Glutamatergic neuron (in vitro differentiated cells): Measurements from ENCODE around the gene SOX10. TPM values are rescaled to one million over a fixed set of nuclear protein-coding genes. Genes with fewer than 3 reads are reported as not detected.

ENCODE experiments used
- DNase-seq: peaks from one replicate; pipeline ENCODE4 v3.0.0; 2022
- H3K27ac Mint-ChIP-seq: one replicate; pipeline ENCODE4 v1.8.0; 2020; ENCODE audit warnings: mild to moderate bottlenecking, mixed read lengths, inconsistent platforms; ENCODE audit not compliant: unreplicated experiment
- H3K27me3 Mint-ChIP-seq: one replicate; pipeline ENCODE4 v1.8.0; 2020; ENCODE audit warnings: mild to moderate bottlenecking, moderate library complexity, mixed read lengths, inconsistent platforms; ENCODE audit not compliant: unreplicated experiment
- H3K36me3 Mint-ChIP-seq: one replicate; pipeline ENCODE4 v1.8.0; 2020; ENCODE audit warnings: mild to moderate bottlenecking, mixed read lengths, inconsistent platforms; ENCODE audit not compliant: unreplicated experiment
- H3K4me1 Mint-ChIP-seq: one replicate; pipeline ENCODE4 v1.8.0; 2020; ENCODE audit warnings: mild to moderate bottlenecking, low read depth, mixed read lengths, inconsistent platforms; ENCODE audit not compliant: unreplicated experiment
- H3K4me3 Mint-ChIP-seq: one replicate; pipeline ENCODE4 v1.8.0; 2020; ENCODE audit warnings: mild to moderate bottlenecking, mixed read lengths, inconsistent platforms; ENCODE audit not compliant: unreplicated experiment
- H3K9me3 Mint-ChIP-seq: one replicate; pipeline ENCODE4 v1.8.0; 2020; ENCODE audit warnings: mild to moderate bottlenecking, moderate library complexity, mixed read lengths, inconsistent platforms; ENCODE audit not compliant: unreplicated experiment
- microRNA-seq: library from miRNA; unstranded; fragments of <30 nt; microRNA quantifications from one replicate; pipeline ENCODE4, GENCODE V29; 2020; ENCODE audit not compliant: unreplicated experiment
- total RNA-seq: library from RNA; stranded (reverse); fragmentation: NEBNext Ultra II Directional; extraction: Animal tissue kit (Norgen Biotek cat#: 25700); gene quantifications from one replicate; pipeline ENCODE4 v1.2.1, GENCODE V29; 2021; ENCODE audit not compliant: unreplicated experiment
- TF ChIP-seq, protein P1 (sequence below): fragments of 200-600 bp; sonication (generic); IDR thresholded peaks from one replicate; pipeline ENCODE4 v1.5.0; 2021; ENCODE audit not compliant: partially characterized antibody, unreplicated experiment

Gene SOX10
- total RNA-seq, 1 donor from 2014 or later = not detected

DNA sequence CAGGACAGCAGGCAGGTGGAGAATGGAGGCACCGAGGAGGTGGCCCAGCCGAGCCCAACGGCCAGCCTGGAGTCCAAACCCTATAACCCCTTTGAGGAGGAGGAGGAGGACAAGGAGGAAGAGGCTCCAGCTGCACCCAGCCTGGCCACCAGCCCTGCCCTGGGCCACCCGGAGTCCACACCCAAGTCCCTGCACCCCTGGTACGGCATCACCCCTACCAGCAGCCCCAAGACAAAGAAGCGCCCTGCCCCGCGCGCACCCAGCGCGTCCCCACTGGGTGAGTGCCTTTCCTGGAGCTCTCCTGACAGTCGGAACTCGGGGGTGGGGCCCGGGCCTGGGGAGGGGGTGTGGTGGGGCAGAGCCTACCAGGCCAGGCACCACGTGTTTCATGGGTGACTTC is 58.6 kb downstream of the SOX10 start:
- H3K27ac Mint-ChIP-seq = no peak overlapping the region
- peaks cover 4% of the 10 kb centered on the region for H3K9me3 Mint-ChIP-seq
- DNase-seq = no peak
- no peaks in the 10 kb centered on the region for H3K36me3 Mint-ChIP-seq
- TF ChIP-seq, protein P1, sequence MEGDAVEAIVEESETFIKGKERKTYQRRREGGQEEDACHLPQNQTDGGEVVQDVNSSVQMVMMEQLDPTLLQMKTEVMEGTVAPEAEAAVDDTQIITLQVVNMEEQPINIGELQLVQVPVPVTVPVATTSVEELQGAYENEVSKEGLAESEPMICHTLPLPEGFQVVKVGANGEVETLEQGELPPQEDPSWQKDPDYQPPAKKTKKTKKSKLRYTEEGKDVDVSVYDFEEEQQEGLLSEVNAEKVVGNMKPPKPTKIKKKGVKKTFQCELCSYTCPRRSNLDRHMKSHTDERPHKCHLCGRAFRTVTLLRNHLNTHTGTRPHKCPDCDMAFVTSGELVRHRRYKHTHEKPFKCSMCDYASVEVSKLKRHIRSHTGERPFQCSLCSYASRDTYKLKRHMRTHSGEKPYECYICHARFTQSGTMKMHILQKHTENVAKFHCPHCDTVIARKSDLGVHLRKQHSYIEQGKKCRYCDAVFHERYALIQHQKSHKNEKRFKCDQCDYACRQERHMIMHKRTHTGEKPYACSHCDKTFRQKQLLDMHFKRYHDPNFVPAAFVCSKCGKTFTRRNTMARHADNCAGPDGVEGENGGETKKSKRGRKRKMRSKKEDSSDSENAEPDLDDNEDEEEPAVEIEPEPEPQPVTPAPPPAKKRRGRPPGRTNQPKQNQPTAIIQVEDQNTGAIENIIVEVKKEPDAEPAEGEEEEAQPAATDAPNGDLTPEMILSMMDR = no peak
- no peak overlapping the region for H3K4me3 Mint-ChIP-seq
- H3K27me3 Mint-ChIP-seq = peaks cover 4% of the 10 kb centered on the region
- peaks cover 7% of the 10 kb centered on the region for H3K4me1 Mint-ChIP-seq

DNA sequence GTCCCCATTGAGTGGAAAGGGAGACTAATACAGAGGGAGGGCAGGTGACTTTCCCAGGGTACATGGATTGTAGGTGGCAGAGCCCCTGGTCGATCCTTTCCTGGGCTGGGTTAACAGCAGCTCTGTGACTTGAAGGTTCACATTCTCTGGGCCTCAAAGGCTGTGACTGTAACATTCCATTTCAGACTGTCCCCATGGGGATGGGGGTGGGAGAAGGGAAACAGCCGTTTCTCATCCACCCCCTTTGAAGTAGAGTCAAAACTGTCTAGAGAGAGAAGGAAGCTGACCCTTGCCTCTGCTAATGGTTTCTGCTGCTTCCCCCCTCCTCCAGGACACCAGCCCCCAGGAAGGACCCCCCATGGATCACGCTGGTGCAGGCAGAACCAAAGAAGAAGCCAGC is 59.0 kb downstream of the SOX10 start:
- Mint-ChIP-seq H3K27ac (no peak overlapping the region), H3K27me3 (peaks cover 4% of the 10 kb centered on the region), H3K9me3 (peaks cover 4% of the 10 kb centered on the region), H3K4me3 (no peak overlapping the region), H3K36me3 (no peaks in the 10 kb centered on the region), H3K4me1 (peaks cover 7% of the 10 kb centered on the region)
- DNase-seq = no peak
- TF ChIP-seq, protein P1 = no peak

DNA sequence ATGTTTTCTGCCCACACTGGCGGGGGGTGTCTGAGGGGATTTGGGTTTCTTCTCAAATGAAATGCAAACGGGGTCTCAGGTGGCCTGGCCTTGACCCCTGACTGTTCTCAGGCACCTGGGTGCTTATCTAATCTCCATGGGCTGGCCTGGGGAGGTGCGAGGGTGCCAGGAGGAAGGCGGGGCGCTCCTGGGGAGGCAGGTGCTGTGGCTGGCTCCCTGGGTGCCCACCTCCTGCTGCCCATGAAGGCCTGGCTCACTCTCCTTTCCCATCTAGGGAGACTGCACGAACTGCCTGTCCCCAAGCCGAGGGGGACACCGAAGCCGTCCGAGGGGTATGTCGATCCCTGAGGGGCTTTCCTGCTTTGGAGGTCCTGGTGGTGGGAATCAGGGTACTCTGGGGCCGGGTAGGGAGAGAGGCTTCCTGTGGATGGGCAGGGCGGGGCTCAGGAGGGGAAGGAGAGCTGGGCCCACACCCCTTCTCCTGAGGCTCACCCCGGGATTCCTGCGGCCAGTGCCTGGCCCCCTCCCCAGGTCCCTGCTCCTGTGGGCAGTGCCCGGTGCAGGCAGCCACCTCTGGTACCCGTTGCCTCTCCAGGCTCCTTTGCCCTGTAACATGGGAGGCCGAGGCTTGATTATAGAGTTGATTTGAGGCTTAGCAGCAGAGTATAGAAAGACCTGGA is 59.8 kb downstream of the SOX10 start:
- no peak overlapping the region for H3K27ac Mint-ChIP-seq
- H3K4me3 Mint-ChIP-seq = no peak overlapping the region
- no peaks in the 10 kb centered on the region for H3K36me3 Mint-ChIP-seq
- TF ChIP-seq, protein P1 = no peak
- peaks cover 4% of the 10 kb centered on the region for H3K9me3 Mint-ChIP-seq
- H3K4me1 Mint-ChIP-seq = peaks cover 6% of the 10 kb centered on the region
- no peak for DNase-seq
- H3K27me3 Mint-ChIP-seq = peaks cover 4% of the 10 kb centered on the region

DNA sequence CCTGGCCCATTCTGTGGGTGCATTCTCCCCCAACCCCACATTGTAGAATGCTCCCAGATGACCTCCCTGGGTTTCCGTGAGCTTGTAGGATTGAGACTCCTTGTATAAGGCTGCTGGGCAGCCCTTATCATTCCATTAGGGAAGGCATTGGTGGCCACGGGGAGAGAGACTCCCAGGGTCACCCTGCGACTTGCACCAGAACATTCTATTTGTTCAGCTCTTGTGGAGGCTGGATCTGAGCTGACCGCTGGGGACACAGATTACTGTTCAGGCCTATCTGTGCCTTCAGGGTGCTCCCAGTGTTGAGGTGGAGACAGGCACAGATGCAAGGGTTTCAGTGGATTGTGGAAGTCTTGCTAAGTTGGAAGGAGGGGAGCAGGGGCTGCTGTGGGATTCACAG is 60.4 kb downstream of the SOX10 start:
- H3K27me3 Mint-ChIP-seq = peaks cover 4% of the 10 kb centered on the region
- H3K36me3 Mint-ChIP-seq = no peaks in the 10 kb centered on the region
- H3K9me3 Mint-ChIP-seq = peaks cover 4% of the 10 kb centered on the region
- H3K27ac Mint-ChIP-seq = no peak overlapping the region
- H3K4me3 Mint-ChIP-seq = no peak overlapping the region
- TF ChIP-seq, protein P1 = no peak
- DNase-seq = no peak
- H3K4me1 Mint-ChIP-seq = peaks cover 2% of the 10 kb centered on the region

Small RNA genes within 50 kb of the gene (microRNA-seq; reads per million reads assigned to microRNA genes)
- gene MIR4534 (not detected), gene MIR6820 (16.3 reads per million, percentile 56 among the genes with 10 or more reads in this experiment)

Other genes starting within 250 kb of the SOX10 start
- 11.9 TPM for gene GCAT, start 176.6 kb downstream of the SOX10 start, total RNA-seq
- not detected for gene GALR3, start 161.2 kb downstream of the SOX10 start, total RNA-seq
- 26.7 TPM for gene ANKRD54, start 140.2 kb downstream of the SOX10 start, total RNA-seq
- gene EIF3L, start 135.1 kb downstream of the SOX10 start, total RNA-seq = 526 TPM
- gene MICALL1, start 78.3 kb downstream of the SOX10 start, total RNA-seq = 133 TPM
- 0.64 TPM for gene C22orf23, start 31.0 kb downstream of the SOX10 start, total RNA-seq
- 68.3 TPM for gene POLR2F, start 30.9 kb downstream of the SOX10 start, total RNA-seq
- gene PICK1, start 72.8 kb upstream of the SOX10 start, total RNA-seq = 44.8 TPM
- not detected for gene SLC16A8, start 99.6 kb upstream of the SOX10 start, total RNA-seq
- gene BAIAP2L2, start 126.1 kb upstream of the SOX10 start, total RNA-seq = 28.6 TPM
- gene PLA2G6, start 197.3 kb upstream of the SOX10 start, total RNA-seq = 42.2 TPM
- 1.8 TPM for gene MAFF, start 217.4 kb upstream of the SOX10 start, total RNA-seq